MV-4-11 (cell line): ENCODE data around the gene OR2A5.
"Not testable (repeated sequence)": the region's sequence is repeated elsewhere in the genome, so short reads cannot be mapped to it uniquely, and the experiment has no call there.

Source experiments
- DNase-seq: peaks from one replicate; lab custom pipeline; 2025; lab: John Stamatoyannopoulos, UW

The OR2A5 gene

GRCh38 chr7:144032985-144033709 lies 15.6 kb upstream of the OR2A5 start:
- no peak for DNase-seq

- no peak for DNase-seq
These were observed 13.4 kb upstream of the OR2A5 start for GRCh38 chr7:144035385-144035784.

DNA sequence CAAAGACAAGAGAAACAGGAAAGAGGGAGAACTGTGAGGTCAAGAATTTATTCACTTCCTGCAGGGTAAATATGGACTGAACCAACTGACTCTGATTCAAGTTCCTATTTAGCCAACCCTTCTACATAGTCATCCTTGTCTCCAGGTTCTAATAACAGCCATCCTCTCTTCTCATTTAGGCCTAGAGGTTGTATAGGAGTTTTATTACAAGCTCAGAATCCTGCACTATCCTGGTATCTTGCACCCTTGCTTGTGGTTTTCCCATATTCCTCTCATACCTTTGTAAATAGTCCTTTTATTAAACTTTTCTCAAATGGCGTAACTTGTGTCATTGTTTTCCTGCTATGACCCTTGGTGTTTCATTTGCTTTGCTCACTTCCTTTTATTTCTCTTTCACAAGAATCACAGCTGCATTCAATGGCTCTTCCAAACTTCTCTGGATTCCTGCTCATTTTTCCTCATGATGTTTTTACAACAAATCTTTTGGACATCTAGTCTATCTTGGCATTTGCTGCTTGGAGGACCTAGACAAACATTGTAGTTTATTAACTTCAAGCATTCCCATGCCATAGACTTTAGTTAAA lies 12.4 kb upstream of the OR2A5 start:
- no peak for DNase-seq

- DNase-seq, result no peak
These were observed 11.2 kb upstream of the OR2A5 start for GRCh38 chr7:144037414-144038035.

DNA sequence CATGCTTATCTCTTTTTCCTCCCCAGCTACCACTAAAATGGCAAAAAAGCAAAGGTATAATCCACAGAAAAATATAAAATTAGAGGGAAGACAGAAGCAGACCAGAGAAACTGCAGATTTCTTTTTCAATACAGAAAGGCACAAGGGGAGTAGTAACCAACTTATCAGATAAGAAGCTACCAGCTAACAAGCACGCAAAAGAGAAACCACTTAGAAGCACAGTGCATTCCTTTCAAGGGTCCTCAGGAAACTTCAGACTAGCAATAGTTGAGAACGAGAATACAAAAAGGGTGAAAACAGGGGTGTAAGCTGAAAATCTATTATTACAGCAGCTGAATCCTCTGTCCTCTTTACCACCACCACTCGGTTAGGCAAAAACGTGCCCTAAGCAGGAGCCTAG lies 9.9 kb upstream of the OR2A5 start:
- DNase-seq, result no peak

- no peak for DNase-seq
These were observed 743 bp downstream of the OR2A5 start for GRCh38 chr7:144049491-144049890.

- no peak for DNase-seq
These were observed 1.3 kb downstream of the OR2A5 start for GRCh38 chr7:144050093-144050492.

DNA sequence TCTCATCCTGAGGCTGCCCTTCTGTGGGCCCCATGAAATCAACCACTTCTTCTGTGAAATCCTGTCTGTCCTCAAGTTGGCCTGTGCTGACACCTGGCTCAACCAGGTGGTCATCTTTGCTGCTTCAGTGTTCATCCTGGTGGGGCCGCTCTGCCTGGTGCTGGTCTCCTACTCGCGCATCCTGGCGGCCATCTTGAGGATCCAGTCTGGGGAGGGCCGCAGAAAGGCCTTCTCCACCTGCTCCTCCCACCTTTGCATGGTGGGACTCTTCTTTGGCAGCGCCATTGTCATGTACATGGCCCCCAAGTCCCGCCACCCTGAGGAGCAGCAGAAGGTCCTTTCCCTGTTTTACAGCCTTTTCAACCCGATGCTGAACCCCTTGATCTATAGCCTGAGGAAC lies 2.1 kb downstream of the OR2A5 start:
- DNase-seq, result not testable (repeated sequence)

DNA sequence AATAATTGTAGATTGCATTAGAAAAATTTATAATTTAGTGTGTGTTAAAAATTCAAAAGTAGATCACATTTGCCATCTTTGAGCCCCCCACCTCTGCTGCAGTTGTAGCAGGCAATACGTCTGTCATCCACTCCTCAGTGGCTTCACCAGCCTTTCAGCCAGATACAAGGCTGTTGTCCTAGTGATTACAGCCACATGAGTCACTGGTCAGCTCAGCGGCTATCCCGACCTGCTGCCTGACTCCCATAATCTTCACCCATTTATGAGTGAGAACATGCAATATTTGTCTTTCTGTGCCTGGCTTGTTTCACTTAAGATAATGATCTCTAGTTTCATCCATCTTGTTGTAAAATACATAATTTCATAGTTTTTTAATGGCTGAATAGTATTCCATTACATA lies 9.2 kb downstream of the OR2A5 start:
- no peak for DNase-seq

GRCh38 chr7:144063710-144064109 lies 15.0 kb downstream of the OR2A5 start:
- no peak for DNase-seq

DNA sequence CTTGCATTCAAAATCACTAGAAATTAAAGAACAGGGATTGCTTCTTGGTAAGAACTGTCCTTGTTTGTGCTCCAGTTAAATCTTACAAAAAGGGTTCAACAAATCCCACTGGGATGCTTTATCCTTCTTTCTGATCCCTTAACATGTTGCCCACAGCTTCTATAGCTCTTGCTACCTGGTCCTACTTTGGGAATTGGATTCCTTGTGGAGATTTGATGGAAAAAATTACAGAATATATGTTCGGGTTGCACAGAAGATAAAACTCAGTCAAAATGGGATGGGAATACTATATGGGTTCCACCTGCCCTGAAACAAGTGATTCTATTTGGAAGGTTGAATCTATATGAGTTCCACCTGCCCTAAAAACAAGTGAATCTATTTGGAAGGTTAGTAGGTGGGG lies 20.8 kb downstream of the OR2A5 start, which contains the start of gene OR2A25:
OR2A25 (plus strand) TSS at position 301 of the 400 bp plus-strand sequence. CDS start 4,409 bp downstream, outside the sequence.
- DNase-seq, result no peak

GRCh38 chr7:144069953-144070352 lies 21.2 kb downstream of the OR2A5 start:
- no peak for DNase-seq

DNA sequence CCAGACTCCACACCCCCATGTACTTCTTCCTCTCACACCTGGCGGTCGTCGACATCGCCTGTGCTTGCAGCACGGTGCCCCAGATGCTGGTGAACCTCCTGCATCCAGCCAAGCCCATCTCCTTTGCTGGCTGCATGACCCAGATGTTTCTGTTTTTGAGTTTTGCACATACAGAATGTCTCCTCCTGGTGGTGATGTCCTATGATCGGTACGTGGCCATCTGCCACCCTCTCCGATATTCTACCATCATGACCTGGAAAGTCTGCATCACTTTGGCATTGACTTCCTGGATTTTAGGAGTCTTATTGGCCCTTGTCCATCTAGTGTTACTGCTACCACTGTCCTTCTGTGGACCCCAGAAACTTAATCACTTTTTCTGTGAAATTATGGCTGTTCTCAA lies 25.6 kb downstream of the OR2A5 start:
- DNase-seq, result no peak

- no peak for DNase-seq
These were observed 37.2 kb downstream of the OR2A5 start, which contains the start of gene OR2A12 for GRCh38 chr7:144085978-144086377. OR2A12 (plus strand) TSS chr7:144086278; CDS start chr7:144095108, 8,830 bp downstream.

- no peak for DNase-seq
These were observed 38.0 kb downstream of the OR2A5 start for GRCh38 chr7:144086730-144087129.

DNA sequence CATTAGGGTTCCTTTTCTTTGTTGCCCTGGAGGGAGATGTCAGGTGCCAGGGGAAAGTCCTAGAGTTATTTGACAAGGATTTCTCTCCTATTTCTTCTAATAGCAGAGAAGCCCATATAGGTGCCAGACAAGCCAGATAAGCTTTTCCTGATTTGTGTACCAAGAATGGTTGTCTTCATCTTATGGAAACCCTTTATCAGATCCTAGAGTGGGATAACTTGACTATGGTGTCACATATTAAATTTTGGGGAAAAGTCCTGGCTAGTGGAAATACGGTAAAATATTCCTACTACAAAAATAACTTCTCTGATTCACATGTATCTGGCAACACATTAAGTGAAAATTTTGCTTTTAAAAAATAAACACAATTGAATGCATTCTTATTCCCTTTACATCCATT lies 38.5 kb downstream of the OR2A5 start:
- DNase-seq, result no peak

GRCh38 chr7:144090667-144091066 lies 41.9 kb downstream of the OR2A5 start:
- no peak for DNase-seq

- no peak for DNase-seq
These were observed 50.0 kb downstream of the OR2A5 start for GRCh38 chr7:144098776-144099175.

DNA sequence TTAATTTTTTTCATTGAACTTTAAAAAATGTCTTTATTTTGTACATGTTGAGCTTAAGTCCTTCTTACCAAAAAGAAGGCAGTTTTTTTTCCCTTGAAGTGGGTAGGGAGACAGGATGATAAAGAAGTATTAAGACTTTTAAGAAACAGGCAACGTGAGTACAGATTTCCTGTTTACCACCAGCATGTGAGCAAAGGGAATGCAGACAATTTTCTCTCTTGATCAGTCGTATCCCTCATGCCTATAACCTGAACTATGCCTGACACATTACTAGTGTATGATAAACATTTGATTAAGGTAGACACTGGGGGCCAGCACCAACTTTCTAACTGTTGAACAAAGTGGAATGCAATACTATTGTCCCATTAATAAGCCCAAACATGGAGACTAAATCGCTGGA lies 51.9 kb downstream of the OR2A5 start:
- DNase-seq, result no peak

- no peak for DNase-seq
These were observed 53.3 kb downstream of the OR2A5 start for GRCh38 chr7:144102041-144102440.

DNA sequence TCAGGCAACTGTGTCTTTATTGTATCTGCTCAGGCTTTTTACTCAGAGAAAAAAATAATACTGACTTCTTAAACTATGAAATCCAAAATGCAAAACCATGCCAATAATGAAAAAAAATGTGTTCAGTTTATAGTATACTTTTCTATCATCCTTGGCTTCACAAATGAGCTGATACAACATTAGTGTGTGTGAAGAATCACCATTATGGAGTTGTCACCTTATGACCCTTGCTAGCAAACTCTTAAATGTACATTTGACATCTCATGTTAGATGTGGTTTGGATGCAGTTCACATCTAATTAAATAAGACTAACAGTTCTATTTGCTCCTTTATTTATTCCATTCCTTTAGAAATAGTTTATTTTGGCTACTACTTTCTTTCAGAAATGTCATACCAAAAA lies 56.5 kb downstream of the OR2A5 start:
- DNase-seq, result no peak
